ENCODE measurements around the gene GPATCH8. TPM values are rescaled to one million over a fixed set of nuclear protein-coding genes. Genes with fewer than 3 reads are reported as not detected.

GPATCH8 gene
- total and polyA plus RNA-seq, 10 donors, result 4.8 to 66.3 (median 57.9) TPM

- Histone ChIP-seq H3K9me3 (no peaks in the 10 kb centered on the region), H3K27me3 (replicated peaks in 1 of 7) (no peaks in the 10 kb centered on the region), H3K36me3 (peaks cover 0 to 68% (median 18%) of the 10 kb centered on the region in 6 donors), H3K27ac (no peak overlapping the region), H3K4me3 (no peak overlapping the region), H3K4me1 (no peaks in the 10 kb centered on the region)
- no peak for TF ChIP-seq POLR2A (IDR thresholded peaks at IDR 0.05)
- 85 to 96% (median 89%) methylated on average over 7 of the region's 7 CpGs for WGBS, 5 donors
- DNase-seq, result no peak
- intact Hi-C loops (cut with DNase I; ENCODE audit: low total_unique reads), result no loop called here
Measured at GRCh38 chr17:44409309-44410028, 93.7 kb downstream of the GPATCH8 start.

DNA sequence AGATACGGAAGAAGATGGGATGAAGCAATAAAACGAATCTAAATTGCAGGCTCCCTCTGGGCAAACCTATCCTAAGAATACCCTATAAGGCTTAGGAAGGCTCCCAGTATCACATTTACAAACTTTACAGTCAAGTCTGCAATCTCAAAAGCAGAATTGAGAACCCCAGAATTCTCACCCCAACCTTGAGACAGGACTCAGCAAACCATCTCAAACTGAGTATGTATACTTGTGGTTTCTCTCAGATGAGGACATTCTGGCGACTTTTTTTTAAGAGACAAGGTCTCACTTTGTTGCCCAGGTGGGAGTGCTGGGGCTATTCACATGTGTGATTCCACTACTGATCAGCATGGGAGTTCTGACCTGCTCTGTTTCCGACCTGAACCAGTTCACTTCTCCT is 94.4 kb downstream of the GPATCH8 start:
- 82 to 95% (median 87%) methylated on average over 4 of the region's 4 CpGs for WGBS, 5 donors
- Histone ChIP-seq H3K27ac (no peak overlapping the region), H3K4me3 (no peak overlapping the region), H3K9me3 (no peaks in the 10 kb centered on the region), H3K36me3 (peaks cover 0 to 71% (median 23%) of the 10 kb centered on the region in 6 donors), H3K27me3 (replicated peaks in 1 of 7) (no peaks in the 10 kb centered on the region), H3K4me1 (no peaks in the 10 kb centered on the region)
- intact Hi-C loops (cut with DNase I; ENCODE audit: low total_unique reads), result no loop called here
- TF ChIP-seq, protein P1, sequence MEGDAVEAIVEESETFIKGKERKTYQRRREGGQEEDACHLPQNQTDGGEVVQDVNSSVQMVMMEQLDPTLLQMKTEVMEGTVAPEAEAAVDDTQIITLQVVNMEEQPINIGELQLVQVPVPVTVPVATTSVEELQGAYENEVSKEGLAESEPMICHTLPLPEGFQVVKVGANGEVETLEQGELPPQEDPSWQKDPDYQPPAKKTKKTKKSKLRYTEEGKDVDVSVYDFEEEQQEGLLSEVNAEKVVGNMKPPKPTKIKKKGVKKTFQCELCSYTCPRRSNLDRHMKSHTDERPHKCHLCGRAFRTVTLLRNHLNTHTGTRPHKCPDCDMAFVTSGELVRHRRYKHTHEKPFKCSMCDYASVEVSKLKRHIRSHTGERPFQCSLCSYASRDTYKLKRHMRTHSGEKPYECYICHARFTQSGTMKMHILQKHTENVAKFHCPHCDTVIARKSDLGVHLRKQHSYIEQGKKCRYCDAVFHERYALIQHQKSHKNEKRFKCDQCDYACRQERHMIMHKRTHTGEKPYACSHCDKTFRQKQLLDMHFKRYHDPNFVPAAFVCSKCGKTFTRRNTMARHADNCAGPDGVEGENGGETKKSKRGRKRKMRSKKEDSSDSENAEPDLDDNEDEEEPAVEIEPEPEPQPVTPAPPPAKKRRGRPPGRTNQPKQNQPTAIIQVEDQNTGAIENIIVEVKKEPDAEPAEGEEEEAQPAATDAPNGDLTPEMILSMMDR (IDR thresholded peaks at IDR 0.05 in 8 of 11, conservative IDR thresholded peaks at IDR 0.05 in 3 of 11), result no peak
- TF ChIP-seq POLR2A (IDR thresholded peaks at IDR 0.05) (no peak), POLR2AphosphoS5 (IDR thresholded peaks at IDR 0.05) (no peak)
- no peak for DNase-seq

DNA sequence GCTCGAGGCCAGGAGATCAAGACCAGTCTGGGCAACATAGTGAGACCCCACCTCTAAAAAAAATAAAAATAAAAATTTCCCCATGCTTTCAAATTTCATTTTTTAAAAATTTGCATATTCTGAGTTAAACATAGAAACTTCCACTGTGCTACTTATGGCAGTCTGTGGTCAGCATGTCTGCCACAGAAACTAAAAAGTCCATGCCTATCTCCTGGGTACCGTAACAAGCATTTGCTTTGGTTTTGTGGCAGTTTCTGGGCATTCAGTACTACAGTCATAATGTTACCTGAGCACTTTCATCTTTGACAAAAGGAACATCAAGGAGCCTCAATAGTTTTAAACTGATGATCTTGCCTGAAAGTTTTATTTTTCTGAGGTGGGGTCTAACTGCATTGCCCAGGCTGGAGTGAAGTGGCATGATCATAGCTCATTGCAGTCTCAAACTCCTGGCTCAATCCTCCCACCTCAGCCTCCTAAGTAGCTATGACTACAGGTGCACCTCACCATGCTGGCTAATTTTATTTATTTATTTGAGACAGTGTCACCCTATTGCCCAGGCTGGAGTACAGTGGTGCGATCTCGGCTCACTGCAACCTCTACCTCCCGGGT is 100.5 kb downstream of the GPATCH8 start:
- Histone ChIP-seq H3K27ac (no peak overlapping the region), H3K27me3 (replicated peaks in 1 of 7) (no peaks in the 10 kb centered on the region), H3K9me3 (no peaks in the 10 kb centered on the region), H3K4me1 (peaks cover 0 to 4% (median 0%) of the 10 kb centered on the region in 6 donors), H3K4me3 (no peak overlapping the region), H3K36me3 (peaks cover 0 to 91% (median 72%) of the 10 kb centered on the region in 6 donors)
- intact Hi-C loops (cut with DNase I; ENCODE audit: low total_unique reads), result no loop called here
- WGBS, 5 donors, result 86 to 94% (median 87%) methylated on average over 5 of the region's 5 CpGs
- TF ChIP-seq POLR2A (IDR thresholded peaks at IDR 0.05) (no peak), POLR2AphosphoS5 (IDR thresholded peaks at IDR 0.05) (no peak)
- TF ChIP-seq, protein P1 (IDR thresholded peaks at IDR 0.05 in 8 of 11, conservative IDR thresholded peaks at IDR 0.05 in 3 of 11), result no peak
- DNase-seq, result no peak

GRCh38 chr17:44400226-44400847 is 102.9 kb downstream of the GPATCH8 start:
- peaks cover 0 to 4% (median 0%) of the 10 kb centered on the region in 6 donors for H3K4me1 ChIP-seq
- H3K4me3 ChIP-seq, result no peak overlapping the region
- peaks cover 0 to 96% (median 66%) of the 10 kb centered on the region in 6 donors for H3K36me3 ChIP-seq
- no peaks in the 10 kb centered on the region for H3K27me3 ChIP-seq (replicated peaks in 1 of 7)
- no peak for DNase-seq
- no peak overlapping the region for H3K27ac ChIP-seq
- TF ChIP-seq, protein P1 (IDR thresholded peaks at IDR 0.05 in 8 of 11, conservative IDR thresholded peaks at IDR 0.05 in 3 of 11), result peak in 8 of 11 experiments; percentile 9 to 35 (median 30)
- TF ChIP-seq POLR2AphosphoS5 (IDR thresholded peaks at IDR 0.05), result no peak
- intact Hi-C loops (cut with DNase I; ENCODE audit: low total_unique reads), result no loop called here
- WGBS, 5 donors, result 86 to 96% (median 92%) methylated on average over 3 of the region's 3 CpGs
- H3K9me3 ChIP-seq, result no peaks in the 10 kb centered on the region
